Stimulated activated CD4-positive, alpha-beta T cell treated with anti-CD3 and anti-CD28 coated beads, Interleukin-12 subunit alpha, Interleukin-12 subunit beta, amount 100 ng/mL, for 24 hours (primary cell): ENCODE measurements around the gene FAM25C.
"Not testable (repeated sequence)": the region's sequence is repeated elsewhere in the genome, so short reads cannot be mapped to it uniquely, and the experiment has no call there.

Experiments used
- DNase-seq, 2 experiments: peaks; one replicate each; pipeline ENCODE4 v3.0.0-alpha.2; 2020; ENCODE audit warnings: low read depth in 2 of 2

Gene FAM25C

GRCh38 chr10:47999691-48000090 is at the start of gene FAM25C:
FAM25C (minus strand) TSS chr10:47999791; CDS start chr10:47999765, 26 bp downstream.
- not testable (repeated sequence) for DNase-seq

- not testable (repeated sequence) for DNase-seq
Measured at GRCh38 chr10:48044557-48044956, 45.0 kb upstream of the FAM25C start.

GRCh38 chr10:48031390-48031789 is 31.8 kb upstream of the FAM25C start:
- not testable (repeated sequence) for DNase-seq

DNA sequence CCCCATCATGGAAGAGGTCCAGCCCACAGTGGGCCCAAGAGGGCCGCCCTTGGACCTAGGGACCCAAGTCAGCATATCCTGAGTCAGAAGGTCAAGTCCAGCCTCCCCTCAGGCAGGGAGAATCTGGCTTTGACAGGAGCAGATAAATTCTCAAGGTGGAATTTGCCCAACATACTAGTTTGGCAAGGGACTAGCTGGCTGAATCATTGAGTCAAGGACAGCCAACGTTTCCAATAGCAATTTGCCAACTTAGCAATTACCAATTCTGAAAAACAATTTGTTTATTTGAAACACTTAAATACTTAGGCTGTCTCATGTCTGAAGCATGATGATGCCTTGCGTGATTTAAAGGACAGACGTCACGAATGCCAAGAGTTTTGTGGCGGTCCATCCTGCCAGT is 2.7 kb upstream of the FAM25C start:
- DNase-seq, result not testable (repeated sequence)

- DNase-seq, result not testable (repeated sequence)
Measured at GRCh38 chr10:47994045-47994444, 5.5 kb downstream of the FAM25C start.

DNA sequence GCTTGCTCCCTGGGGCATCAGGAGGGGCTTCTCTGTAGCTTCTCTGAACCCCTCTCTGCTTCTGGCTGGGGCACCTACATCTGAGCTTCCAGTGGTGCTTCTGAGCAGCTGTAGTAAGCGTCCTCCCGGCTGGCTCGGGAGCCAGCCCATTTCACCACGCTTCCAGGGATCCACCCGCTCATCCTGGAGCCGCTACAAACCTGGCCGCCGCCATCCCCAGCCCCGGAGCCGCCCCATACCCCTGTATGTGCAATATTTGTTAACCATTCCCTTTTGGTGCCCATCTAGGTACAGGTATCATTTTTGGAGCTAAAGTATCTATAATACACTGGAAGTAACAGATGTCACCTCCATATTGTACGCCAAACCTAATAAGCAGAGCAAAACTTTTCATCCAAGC is 7.0 kb downstream of the FAM25C start:
- not testable (repeated sequence) for DNase-seq

- not testable (repeated sequence) for DNase-seq
Measured at GRCh38 chr10:47991706-47992105, 7.9 kb downstream of the FAM25C start.

GRCh38 chr10:47990097-47990496 is 9.5 kb downstream of the FAM25C start:
- not testable (repeated sequence) for DNase-seq

DNA sequence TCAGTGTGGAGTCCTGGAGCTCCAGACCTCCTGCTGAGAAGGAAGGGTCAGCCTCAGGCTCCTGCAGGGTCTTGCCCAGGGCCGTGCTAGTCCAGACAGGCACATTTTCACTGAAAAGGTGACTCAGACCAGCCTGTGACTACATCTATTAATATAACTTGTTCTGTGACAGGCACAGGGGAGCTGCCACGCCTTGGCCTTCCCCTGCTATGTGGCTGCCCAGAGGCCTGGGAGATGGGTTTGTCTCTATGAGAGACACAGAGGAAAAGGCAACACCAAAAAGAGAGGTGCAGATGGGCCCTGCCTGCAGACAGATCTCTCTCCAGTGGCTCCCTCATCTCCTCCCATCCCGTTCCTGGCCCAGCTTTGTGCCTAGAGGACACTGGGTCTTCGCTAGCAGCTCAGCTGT is 10.0 kb downstream of the FAM25C start:
- DNase-seq, result not testable (repeated sequence)

- DNase-seq, result not testable (repeated sequence)
Measured at GRCh38 chr10:47988718-47989541, 10.7 kb downstream of the FAM25C start.

- DNase-seq, result not testable (repeated sequence)
Measured at GRCh38 chr10:47987952-47988351, 11.6 kb downstream of the FAM25C start.

GRCh38 chr10:47986413-47987230 is 13.0 kb downstream of the FAM25C start:
- DNase-seq, result not testable (repeated sequence)

- DNase-seq, result not testable (repeated sequence)
Measured at GRCh38 chr10:47975409-47975808, 24.2 kb downstream of the FAM25C start.

- not testable (repeated sequence) for DNase-seq
Measured at GRCh38 chr10:47973131-47973530, 26.5 kb downstream of the FAM25C start.

GRCh38 chr10:47972077-47972476 is 27.5 kb downstream of the FAM25C start:
- DNase-seq, result not testable (repeated sequence)

DNA sequence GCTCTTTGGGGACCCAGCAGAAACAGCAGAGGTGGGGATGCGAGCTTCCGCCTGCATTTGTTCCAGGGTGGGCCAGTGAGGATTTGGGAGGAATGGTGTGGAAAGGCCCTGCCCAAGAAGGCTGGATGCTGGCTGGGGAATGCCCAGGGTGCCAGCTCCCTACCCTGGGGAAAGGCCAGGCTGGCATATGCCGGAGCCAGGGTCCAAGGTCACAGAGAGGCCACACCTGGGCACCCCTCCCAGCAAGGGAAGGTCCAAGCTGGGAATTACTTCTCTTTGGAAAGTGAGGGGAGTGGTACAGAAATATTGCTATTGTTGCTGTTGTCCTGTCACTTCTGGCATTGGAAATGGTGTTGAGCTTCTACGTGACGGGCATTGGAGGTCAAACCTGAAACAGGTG is 28.0 kb downstream of the FAM25C start:
- not testable (repeated sequence) for DNase-seq

GRCh38 chr10:47970047-47970446 is 29.5 kb downstream of the FAM25C start:
- not testable (repeated sequence) for DNase-seq

DNA sequence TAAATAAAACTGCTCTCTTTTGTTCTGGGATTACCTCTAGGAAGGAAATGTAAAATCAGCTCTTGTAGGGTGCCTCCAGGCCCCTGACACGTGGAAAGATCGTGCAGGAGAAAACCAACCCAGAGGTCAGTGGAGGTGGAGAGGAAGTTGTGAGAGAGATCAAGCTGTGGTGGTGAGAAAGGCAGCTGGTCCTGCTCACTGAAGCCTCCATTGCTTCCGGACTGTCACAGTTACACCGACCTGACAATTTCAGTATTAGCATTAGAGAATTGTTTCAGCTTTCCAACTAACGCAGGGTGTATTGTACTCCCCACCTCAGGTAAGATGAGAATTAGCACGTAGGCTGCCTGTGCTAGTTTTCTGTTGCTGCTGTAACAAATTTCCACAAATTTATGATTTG is 30.6 kb downstream of the FAM25C start:
- DNase-seq, result not testable (repeated sequence)

DNA sequence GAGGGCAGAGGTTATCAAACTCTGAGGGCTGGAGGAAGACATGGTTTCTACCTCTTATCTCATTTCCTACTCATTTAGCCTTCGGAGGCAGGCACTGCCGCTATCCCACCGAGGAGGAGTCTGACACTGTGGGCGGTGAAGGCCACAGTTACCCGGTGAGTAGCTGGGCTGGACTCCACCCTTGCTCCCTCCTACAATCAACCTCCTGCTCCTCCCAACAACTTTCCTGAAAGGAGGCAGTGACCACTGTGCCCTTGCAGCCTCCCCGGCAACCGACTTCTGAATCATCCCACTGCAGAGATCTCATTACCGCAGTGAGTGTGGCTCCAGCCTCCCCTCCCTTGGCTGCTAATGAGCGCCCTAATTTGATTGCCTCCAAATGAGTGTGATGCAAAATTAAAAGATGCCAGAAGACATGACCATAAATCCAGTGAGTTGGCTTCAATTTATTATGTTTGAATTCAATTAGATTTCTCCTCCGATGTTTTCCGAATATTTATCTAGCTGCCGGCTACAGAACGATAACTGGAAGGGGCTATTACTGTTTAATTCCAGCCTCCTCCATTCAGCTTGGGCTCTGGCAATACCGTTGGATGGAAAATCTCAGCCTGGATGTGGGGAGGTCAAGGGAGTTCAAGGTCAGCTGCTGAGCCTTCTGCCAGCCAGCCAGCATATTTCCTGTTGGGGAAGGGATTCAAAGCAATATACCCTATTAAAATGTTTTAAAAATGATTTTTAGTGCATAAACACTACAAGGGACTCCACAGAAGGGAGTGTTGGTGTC is 35.1 kb downstream of the FAM25C start:
- not testable (repeated sequence) for DNase-seq

- DNase-seq, result not testable (repeated sequence)
Measured at GRCh38 chr10:47962785-47963184, 36.8 kb downstream of the FAM25C start.

DNA sequence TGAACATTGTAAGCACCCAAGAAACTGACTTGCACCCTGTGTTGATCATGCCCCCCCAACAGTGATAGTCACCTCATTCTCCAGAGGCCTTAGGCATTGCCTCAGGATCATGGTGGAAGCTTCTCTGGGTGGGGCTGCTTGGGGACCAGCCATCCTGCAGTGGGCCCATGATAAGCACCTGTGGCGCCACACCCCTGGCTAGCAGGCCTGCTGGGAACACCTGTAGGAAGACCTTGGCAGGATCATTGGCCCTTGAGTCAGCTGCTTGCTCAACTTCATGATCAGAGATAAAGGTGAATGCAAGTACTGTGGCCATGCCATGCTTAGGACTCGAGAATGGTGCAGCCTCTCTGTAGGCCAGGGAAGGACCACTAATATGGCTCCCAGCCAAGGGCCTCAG is 38.9 kb downstream of the FAM25C start:
- not testable (repeated sequence) for DNase-seq

GRCh38 chr10:47959677-47960076 is 39.9 kb downstream of the FAM25C start:
- DNase-seq, result not testable (repeated sequence)
